GM23338 (cell line): ENCODE data around the gene RUSC1.

Source experiments
- EZH2 ChIP-seq: fragments of 200-600 bp; sonication (generic); IDR thresholded peaks from one replicate; pipeline ENCODE4 v1.8.0; 2017; ENCODE audit warnings: antibody characterized with exemption, mild to moderate bottlenecking, low read depth; ENCODE audit not compliant: unreplicated experiment
- JUNB ChIP-seq: IDR thresholded peaks from one replicate; pipeline ENCODE4 v1.6.1; 2016; ENCODE audit warnings: antibody characterized with exemption; ENCODE audit not compliant: unreplicated experiment
- POLR2AphosphoS5 ChIP-seq: IDR thresholded peaks from 2 replicates; pipeline ENCODE4 v1.6.1; 2016; ENCODE audit warnings: antibody characterized with exemption, low read depth
- TF ChIP-seq, protein P1 (sequence below), 2 experiments: fragments of 200-600 bp in 1 of 2; sonication (generic) in 1 of 2; conservative IDR thresholded peaks; 2 replicates each; pipeline versions ENCODE4 v1.5.1 to v1.6.1; 2016 to 2017; ENCODE audit warnings: antibody characterized with exemption in 2 of 2, low read depth in 2 of 2, mild to moderate bottlenecking in 2 of 2, moderate library complexity in 1 of 2
- TF ChIP-seq, protein P2 (sequence below): IDR thresholded peaks from 2 replicates; pipeline ENCODE4 v1.6.1; 2016; ENCODE audit warnings: antibody characterized with exemption

DNA sequence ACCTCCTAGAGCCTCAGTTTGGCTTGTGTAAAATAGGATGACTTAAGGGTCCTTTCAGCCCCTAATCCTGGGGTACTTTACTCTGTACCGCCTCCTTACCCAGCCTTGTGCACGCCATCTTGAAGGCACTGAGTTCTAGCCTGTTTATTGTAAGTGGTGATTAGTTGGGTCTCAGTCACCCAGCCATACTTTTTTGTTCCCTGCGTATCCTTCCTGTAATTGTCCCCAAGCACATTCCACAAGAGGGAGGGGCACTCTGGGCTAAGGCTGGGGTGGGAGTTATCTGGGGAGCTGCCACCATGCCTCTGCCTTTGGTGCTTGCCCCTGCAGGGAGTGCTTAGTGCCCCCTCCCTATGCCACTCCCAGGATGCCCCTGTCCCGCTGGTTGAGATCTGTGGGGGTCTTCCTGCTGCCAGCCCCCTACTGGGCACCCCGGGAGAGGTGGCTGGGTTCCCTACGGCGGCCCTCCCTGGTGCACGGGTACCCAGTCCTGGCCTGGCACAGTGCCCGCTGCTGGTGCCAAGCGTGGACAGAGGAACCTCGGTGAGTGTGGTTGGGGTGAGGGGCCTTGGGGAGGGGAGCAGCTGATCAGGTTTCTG is 11.2 kb upstream of the RUSC1 start:
- TF ChIP-seq, protein P1, sequence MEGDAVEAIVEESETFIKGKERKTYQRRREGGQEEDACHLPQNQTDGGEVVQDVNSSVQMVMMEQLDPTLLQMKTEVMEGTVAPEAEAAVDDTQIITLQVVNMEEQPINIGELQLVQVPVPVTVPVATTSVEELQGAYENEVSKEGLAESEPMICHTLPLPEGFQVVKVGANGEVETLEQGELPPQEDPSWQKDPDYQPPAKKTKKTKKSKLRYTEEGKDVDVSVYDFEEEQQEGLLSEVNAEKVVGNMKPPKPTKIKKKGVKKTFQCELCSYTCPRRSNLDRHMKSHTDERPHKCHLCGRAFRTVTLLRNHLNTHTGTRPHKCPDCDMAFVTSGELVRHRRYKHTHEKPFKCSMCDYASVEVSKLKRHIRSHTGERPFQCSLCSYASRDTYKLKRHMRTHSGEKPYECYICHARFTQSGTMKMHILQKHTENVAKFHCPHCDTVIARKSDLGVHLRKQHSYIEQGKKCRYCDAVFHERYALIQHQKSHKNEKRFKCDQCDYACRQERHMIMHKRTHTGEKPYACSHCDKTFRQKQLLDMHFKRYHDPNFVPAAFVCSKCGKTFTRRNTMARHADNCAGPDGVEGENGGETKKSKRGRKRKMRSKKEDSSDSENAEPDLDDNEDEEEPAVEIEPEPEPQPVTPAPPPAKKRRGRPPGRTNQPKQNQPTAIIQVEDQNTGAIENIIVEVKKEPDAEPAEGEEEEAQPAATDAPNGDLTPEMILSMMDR (conservative IDR thresholded peaks at IDR 0.05; ENCODE audit: low read depth in 2 of 2), result no peak
- TF ChIP-seq EZH2, result no peak
- TF ChIP-seq JUNB, result no peak
- no peak for TF ChIP-seq POLR2AphosphoS5
- TF ChIP-seq, protein P2, sequence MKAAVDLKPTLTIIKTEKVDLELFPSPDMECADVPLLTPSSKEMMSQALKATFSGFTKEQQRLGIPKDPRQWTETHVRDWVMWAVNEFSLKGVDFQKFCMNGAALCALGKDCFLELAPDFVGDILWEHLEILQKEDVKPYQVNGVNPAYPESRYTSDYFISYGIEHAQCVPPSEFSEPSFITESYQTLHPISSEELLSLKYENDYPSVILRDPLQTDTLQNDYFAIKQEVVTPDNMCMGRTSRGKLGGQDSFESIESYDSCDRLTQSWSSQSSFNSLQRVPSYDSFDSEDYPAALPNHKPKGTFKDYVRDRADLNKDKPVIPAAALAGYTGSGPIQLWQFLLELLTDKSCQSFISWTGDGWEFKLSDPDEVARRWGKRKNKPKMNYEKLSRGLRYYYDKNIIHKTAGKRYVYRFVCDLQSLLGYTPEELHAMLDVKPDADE, result no peak
